ENCODE results near the gene NDUFAB1.

- TF ChIP-seq POLR2AphosphoS5 (IDR thresholded peaks at IDR 0.05) (no peak), CTCF (IDR thresholded peaks at IDR 0.05) (no peak)
Observed at GRCh38 chr16:23554536-23554935, 41.6 kb downstream of the NDUFAB1 start.
